DOHH2 (cell line): ENCODE results near the gene AUTS2.
A peak's percentile ranks its signal among the peaks of the same experiment; 100 is the strongest.

Source experiments
- H3F3A ChIP-seq: fragments of 200-600 bp; sonication (generic), shearing (Covaris generic); 2 replicates; pipeline ENCODE4 v1.6.0; 2016; ENCODE audit warnings: antibody characterized with exemption, mild to moderate bottlenecking; ENCODE audit not compliant: control insufficient read depth, insufficient read depth
- H3K27ac ChIP-seq: fragments of 200-600 bp; sonication (generic); 2 replicates; pipeline ENCODE4 v1.5.1; 2014; ENCODE audit warnings: low read depth, mild to moderate bottlenecking, low read length, moderate library complexity
- H3K27me3 ChIP-seq: fragments of 200-600 bp; sonication (generic); 2 replicates; pipeline ENCODE4 v1.6.1; 2014; ENCODE audit warnings: mild to moderate bottlenecking, low read length, mixed read lengths; ENCODE audit not compliant: control insufficient read depth
- H3K36me3 ChIP-seq: fragments of 200-600 bp; sonication (generic); 2 replicates; pipeline ENCODE4 v1.6.1; 2014; ENCODE audit warnings: mild to moderate bottlenecking, low read length, moderate library complexity, mixed read lengths; ENCODE audit not compliant: control insufficient read depth
- H3K4me1 ChIP-seq: fragments of 200-600 bp; sonication (generic); 2 replicates; pipeline ENCODE4 v1.6.1; 2014; ENCODE audit warnings: mild to moderate bottlenecking, low read length, mixed read lengths; ENCODE audit not compliant: control insufficient read depth
- H3K4me2 ChIP-seq: fragments of 200-600 bp; sonication (generic); 2 replicates; pipeline ENCODE4 v1.6.0; 2014; ENCODE audit warnings: mild to moderate bottlenecking, low read length, moderate library complexity
- H3K4me3 ChIP-seq: fragments of 200-600 bp; sonication (generic); 2 replicates; pipeline ENCODE4 v1.5.1; 2014; ENCODE audit warnings: mild to moderate bottlenecking, low read length, mixed read lengths
- H3K79me2 ChIP-seq: fragments of 200-600 bp; sonication (generic); 2 replicates; pipeline ENCODE4 v1.6.1; 2014; ENCODE audit warnings: mild to moderate bottlenecking, low read length, mixed read lengths; ENCODE audit not compliant: control insufficient read depth
- H3K9me2 ChIP-seq: fragments of 200-600 bp; sonication (generic); replicated peaks from 2 replicates; pipeline ENCODE4 v1.6.1; 2014; ENCODE audit warnings: mild to moderate bottlenecking, low read length, mixed read lengths; ENCODE audit not compliant: control insufficient read depth
- H3K9me3 ChIP-seq: fragments of 200-600 bp; sonication (generic); 2 replicates; pipeline ENCODE4 v1.6.1; 2014; ENCODE audit warnings: antibody characterized with exemption, low read length, mixed read lengths; ENCODE audit not compliant: control insufficient read depth, insufficient read depth
- H4K20me1 ChIP-seq: fragments of 200-600 bp; sonication (generic); 2 replicates; pipeline ENCODE4 v1.6.0; 2014; ENCODE audit warnings: low read depth, mild to moderate bottlenecking, antibody characterized with exemption, low read length, moderate library complexity; ENCODE audit not compliant: control insufficient read depth, insufficient read depth
- CTCF ChIP-seq: fragments of 200-600 bp; sonication (generic); IDR thresholded peaks from one replicate; pipeline ENCODE4 v1.5.1; 2014; ENCODE audit warnings: antibody characterized with exemption, mild to moderate bottlenecking, low read depth, low read length; ENCODE audit not compliant: poor library complexity, severe bottlenecking
- EZH2phosphoT487 ChIP-seq: fragments of 200-600 bp; sonication (generic); IDR thresholded peaks from 2 replicates; pipeline ENCODE4 v1.6.1; 2017; ENCODE audit warnings: borderline replicate concordance, mild to moderate bottlenecking, antibody characterized with exemption, low read length, moderate library complexity, mixed read lengths

Gene AUTS2

DNA sequence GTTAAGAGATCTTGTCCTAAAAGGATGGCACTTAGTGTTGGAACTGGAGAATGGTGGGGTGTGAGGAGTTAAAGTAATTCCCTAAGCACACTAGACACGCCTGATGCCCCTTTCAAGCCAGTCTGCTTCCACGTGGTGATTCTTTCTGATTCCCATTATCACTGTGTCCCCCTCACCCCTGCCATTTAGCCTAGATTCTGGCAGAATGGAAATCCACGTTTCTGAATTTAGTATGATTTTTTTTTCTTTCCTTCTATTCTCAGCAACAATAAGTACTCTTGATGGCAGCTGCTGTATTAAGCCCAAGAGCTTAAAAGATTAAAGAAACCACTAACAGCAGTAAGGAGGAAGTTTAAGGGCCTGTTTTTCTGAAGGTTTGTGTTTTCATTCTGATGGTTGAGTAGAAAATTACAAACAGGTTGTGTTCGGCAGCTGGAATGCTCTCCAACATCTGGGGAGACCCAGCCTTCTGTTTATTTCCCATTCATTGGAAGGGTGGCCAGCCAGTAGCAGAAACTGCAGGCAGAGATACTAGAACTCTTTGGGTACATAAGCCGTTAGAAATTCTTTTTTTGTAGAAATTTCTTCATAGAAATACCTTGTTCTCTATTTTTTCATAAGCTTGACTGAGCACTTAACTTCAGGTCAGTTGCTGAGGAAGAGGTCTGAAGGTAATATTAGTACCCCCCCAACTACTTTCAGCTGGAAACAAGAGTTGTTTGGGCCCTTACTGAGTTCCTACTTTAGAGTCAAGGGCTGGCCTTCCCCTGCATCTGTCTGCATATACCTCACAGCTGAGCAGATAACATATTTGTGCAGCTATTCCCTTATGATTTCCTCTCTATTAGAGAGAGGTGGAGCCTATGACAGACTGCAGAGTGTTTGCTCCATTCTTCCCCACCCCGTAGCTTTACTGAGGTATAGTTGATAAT is 355.1 kb downstream of the AUTS2 start:
- Histone ChIP-seq H3F3A (peaks cover 27% of the 10 kb centered on the region), H3K9me3 (no peaks in the 10 kb centered on the region), H4K20me1 (no peaks in the 10 kb centered on the region), H3K27ac (peak overlapping the region; percentile 95), H3K4me2 (peak overlapping the region; percentile 82), H3K9me2 (no peaks in the 10 kb centered on the region), H3K4me3 (peak overlapping the region; percentile 54), H3K4me1 (peaks cover 76% of the 10 kb centered on the region), H3K36me3 (no peaks in the 10 kb centered on the region), H3K79me2 (peaks cover 49% of the 10 kb centered on the region), H3K27me3 (no peaks in the 10 kb centered on the region)
- no peak for TF ChIP-seq EZH2phosphoT487
- TF ChIP-seq CTCF: no peak

GRCh38 chr7:69956541-69956940 is 358.3 kb downstream of the AUTS2 start:
- Histone ChIP-seq H3K79me2 (peaks cover 54% of the 10 kb centered on the region), H3K36me3 (no peaks in the 10 kb centered on the region), H3F3A (peaks cover 38% of the 10 kb centered on the region), H3K4me3 (no peak overlapping the region), H4K20me1 (no peaks in the 10 kb centered on the region), H3K27me3 (no peaks in the 10 kb centered on the region), H3K4me2 (no peak overlapping the region), H3K27ac (no peak overlapping the region), H3K9me3 (no peaks in the 10 kb centered on the region), H3K9me2 (no peaks in the 10 kb centered on the region), H3K4me1 (peaks cover 90% of the 10 kb centered on the region)
- TF ChIP-seq EZH2phosphoT487 (no peak), CTCF (no peak)

GRCh38 chr7:69957661-69958060 is 359.4 kb downstream of the AUTS2 start:
- no peak overlapping the region for H3K27ac ChIP-seq

More at GRCh38 chr7:69957661-69958060, 359.4 kb downstream of the AUTS2 start:
- no peak overlapping the region for H3K4me2 ChIP-seq
- no peaks in the 10 kb centered on the region for H4K20me1 ChIP-seq
- no peaks in the 10 kb centered on the region for H3K36me3 ChIP-seq
- peaks cover 90% of the 10 kb centered on the region for H3K4me1 ChIP-seq
- no peaks in the 10 kb centered on the region for H3K9me3 ChIP-seq
- no peak overlapping the region for H3K4me3 ChIP-seq
- H3K9me2 ChIP-seq: no peaks in the 10 kb centered on the region
- peaks cover 49% of the 10 kb centered on the region for H3K79me2 ChIP-seq
- H3F3A ChIP-seq: peaks cover 40% of the 10 kb centered on the region
- H3K27me3 ChIP-seq: no peaks in the 10 kb centered on the region
- TF ChIP-seq EZH2phosphoT487: no peak
- TF ChIP-seq CTCF: no peak
